ENCODE measurements around the gene ARID1B. TPM values are rescaled to one million over a fixed set of nuclear protein-coding genes. Genes with fewer than 3 reads are reported as not detected.

ARID1B gene
- total and polyA plus RNA-seq, 9 of the 15 experiments (the other 6 are each of a cell fraction or from before 2014, with no cell fraction given) = 12.5 to 50.5 (median 25.8) TPM

- no peak for TF ChIP-seq ZNF518B (CRISPR knock-in tag; IDR thresholded peaks at IDR 0.05)
- TF ChIP-seq CGGBP1 (CRISPR knock-in tag; IDR thresholded peaks at IDR 0.05) = no peak
- no peak for TF ChIP-seq TOE1 (IDR thresholded peaks at IDR 0.05; ENCODE audit: borderline replicate concordance)
- TF ChIP-seq TOE1 (CRISPR knock-in tag; IDR thresholded peaks at IDR 0.05; ENCODE audit: borderline replicate concordance, low read depth) = no peak
Measured at GRCh38 chr6:157126183-157127098, 349.3 kb downstream of the ARID1B start (continued).

- TF ChIP-seq ZNF184 (CRISPR knock-in tag; IDR thresholded peaks at IDR 0.05) (no peak), SPI1 (IDR thresholded peaks at IDR 0.05; ENCODE audit: borderline replicate concordance, low read depth, low read length) (0 out of 2 replicates have a peak, but pooled peaks have one; percentile 18)
- Histone ChIP-seq H3K4me3 (no peak overlapping the region), H4K20me1 (replicated peaks; ENCODE audit: control insufficient read depth, insufficient read depth, low read length) (no peaks in the 10 kb centered on the region), H3K27me3 (ENCODE audit: control insufficient read depth in 2 of 2, insufficient read depth in 2 of 2, low read length in 2 of 2) (no peaks in the 10 kb centered on the region), H3K4me1 (replicated peaks in 1 of 2; ENCODE audit: control insufficient read depth in 2 of 2, insufficient read depth in 2 of 2, low read length in 2 of 2) (no peaks in the 10 kb centered on the region), H2AFZ (ENCODE audit: low read depth, low read length) (no peak overlapping the region), H3K27ac (ENCODE audit: extremely low read depth, low read depth, low read length) (no peak overlapping the region), H3K4me2 (ENCODE audit: insufficient read depth, low read length) (no peak overlapping the region), H3K9ac (ENCODE audit: insufficient read depth in 1 of 2, low read depth in 2 of 2, low read length in 2 of 2) (no peak overlapping the region), H3K36me3 (ENCODE audit: control insufficient read depth, insufficient read depth, low read length) (peaks cover 13% of the 10 kb centered on the region; the same call in 2 of the 3 replicates), H3K9me3 (replicated peaks; ENCODE audit: control insufficient read depth, insufficient read depth, low read depth, low read length) (no peaks in the 10 kb centered on the region), H3K9me1 (ENCODE audit: control insufficient read depth, insufficient read depth, low read length) (no peaks in the 10 kb centered on the region), H3K79me2 (ENCODE audit: control insufficient read depth, insufficient read depth, low read length) (no peaks in the 10 kb centered on the region)
- DNase-seq (ENCODE audit: extremely low read depth in 1 of 4, low spot score in 3 of 4) (no peak), ATAC-seq (no peak), FAIRE-seq (no peak)
- BruUV-seq (replicated peaks) = no TSS peak
- intact Hi-C loops (cut with micrococcal nuclease) (no loop called here), in situ Hi-C loops (cut with MboI) (no loop called here)
- 70% methylated on average over 5 of the region's 5 CpGs for WGBS (ENCODE audit: insufficient coverage, low coverage, missing lambda C conversion rate)
- ChIA-PET CTCF (ENCODE audit: low intra/inter-chr PET ratio) (no interaction called here), POLR2A (interaction anchor here (0.6 to 2.5 kb wide), 3 partner anchors 11 to 46 kb away, joined by 3 to 9 read pairs (median 7); no protein-coding TSS in a partner anchor)
Measured at GRCh38 chr6:157128235-157128775, 351.1 kb downstream of the ARID1B start.
